K562 treated with DMSO at 1 percent for 12 hours (cell line): ENCODE results near the gene STON1. TPM values are rescaled to one million over a fixed set of nuclear protein-coding genes. Genes with fewer than 3 reads are reported as not detected.

Experiments used
- total RNA-seq: library from RNA; unstranded; fragments of 300-600 nt; gene quantifications from 2 replicates; pipeline ENCODE4 v1.2.3, GENCODE V29; 2022; ENCODE audit not compliant: insufficient read depth

STON1 gene
- 0.34 and 0.95 TPM in 2 replicates for total RNA-seq

DNA sequence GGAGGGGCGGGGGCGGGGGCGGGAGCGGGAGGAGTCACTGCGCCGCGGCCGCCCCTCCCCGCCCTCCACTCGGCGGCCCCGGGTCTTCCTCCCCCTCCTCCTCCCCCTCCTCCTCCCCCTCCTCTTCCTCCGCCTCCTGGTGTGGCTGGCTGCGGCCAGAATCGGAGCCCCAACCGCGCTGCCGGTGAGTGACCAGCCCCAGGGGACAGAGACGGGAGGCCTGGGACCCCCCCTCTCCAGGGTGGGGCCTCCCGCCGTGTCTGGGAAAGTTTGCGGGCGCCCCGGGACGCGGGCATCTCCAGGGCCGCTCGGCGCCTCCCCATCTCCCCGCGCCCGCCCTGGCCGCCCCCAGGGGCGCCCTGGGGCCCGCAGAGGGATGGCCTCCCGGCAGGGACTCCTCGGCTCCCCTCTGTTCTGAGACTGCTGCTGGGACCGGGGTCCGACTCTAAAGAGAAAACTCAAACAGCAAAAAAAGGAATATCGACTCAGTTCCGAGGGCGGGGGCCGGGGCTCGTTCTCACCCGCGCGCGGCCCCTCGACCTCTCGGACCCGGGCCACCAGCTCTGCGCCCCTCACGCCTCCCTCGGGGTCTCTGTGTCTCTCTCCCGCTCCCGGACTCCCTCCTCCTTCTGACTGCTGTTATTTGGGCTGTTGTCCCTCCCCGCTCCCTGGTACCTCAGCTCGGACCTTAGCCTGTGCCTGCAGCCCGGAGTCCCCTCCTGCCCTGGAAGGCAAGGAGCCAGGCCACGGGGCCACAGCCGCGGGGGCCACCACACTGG, at the start of gene STON1:
Gene STON1 (plus strand): TSS at position 122 of the 779 bp plus-strand sequence. CDS start 50,480 bp downstream, outside the sequence.

DNA sequence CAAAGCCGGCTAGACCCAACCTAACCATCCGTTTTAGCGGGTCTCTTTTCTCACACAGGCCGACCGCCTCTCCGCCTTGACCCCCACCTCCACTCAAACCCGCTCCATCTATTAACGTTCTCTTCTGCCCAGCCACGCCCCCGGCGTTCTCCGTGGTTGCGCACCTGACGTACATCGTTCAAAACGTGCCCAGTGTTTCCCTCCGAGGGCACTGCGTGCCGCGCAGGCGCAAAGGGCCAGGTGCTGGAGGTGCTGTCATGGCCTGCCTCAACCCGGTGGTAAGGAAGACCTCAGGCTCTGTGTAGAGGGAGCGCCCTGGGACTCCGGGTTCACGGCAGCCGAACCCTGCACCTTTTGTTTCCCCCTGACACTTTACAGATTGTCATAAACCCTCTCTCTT, 87.7 kb downstream of the STON1 start, which contains the start of gene GTF2A1L:
Gene GTF2A1L (plus strand): TSS at position 239 of the 400 bp plus-strand sequence. CDS start 19 bp downstream, at position 258.

Other genes starting within 250 kb of the STON1 start
- 4.9 and 20.3 TPM in 2 replicates for gene FOXN2, start 215.5 kb upstream of the STON1 start, total RNA-seq
- 3.9 and 10.3 TPM in 2 replicates for gene PPP1R21, start 89.4 kb upstream of the STON1 start, total RNA-seq
- not detected in 2 replicates for gene GTF2A1L, start 87.7 kb downstream of the STON1 start, total RNA-seq
- gene LHCGR, start 225.6 kb downstream of the STON1 start, total RNA-seq = not detected in 2 replicates